Mucosa of descending colon (tissue), 3 donors: ENCODE results near the gene CTDSPL2. TPM values are rescaled to one million over a fixed set of nuclear protein-coding genes. Genes with fewer than 3 reads are reported as not detected.

Experiments used
- ATAC-seq: fragments of 200-7000 bp; cut with Tn5 transposase; one replicate; pipeline ENCODE4 v1.9.1; 2020; ENCODE audit warnings: mild to moderate bottlenecking, moderate library complexity
- DNase-seq, 3 donors: peaks; one replicate each; pipeline ENCODE4 v3.0.0-alpha.2; 2020
- H3K36me3 ChIP-seq: fragments of 200-600 bp; one replicate; pipeline ENCODE4 v1.8.0; 2021; ENCODE audit warnings: low read depth, mild to moderate bottlenecking
- H3K4me1 ChIP-seq: fragments of 200-600 bp; one replicate; pipeline ENCODE4 v1.8.0; 2021; ENCODE audit warnings: low read depth, mild to moderate bottlenecking
- H3K4me3 ChIP-seq: fragments of 200-600 bp; one replicate; pipeline ENCODE4 v1.8.0; 2021; ENCODE audit warnings: mild to moderate bottlenecking
- H3K9me3 ChIP-seq: fragments of 200-600 bp; one replicate; pipeline ENCODE4 v1.8.0; 2021; ENCODE audit warnings: mild to moderate bottlenecking
- CTCF ChIP-seq: fragments of 200-600 bp; IDR thresholded peaks from one replicate; pipeline ENCODE4 v1.8.0; 2022; ENCODE audit warnings: antibody characterized with exemption, mild to moderate bottlenecking
- intact Hi-C, 2 donors: fragments of 100-400 bp; cut with DNase I in 1 of 2; cut with micrococcal nuclease in 1 of 2; formaldehyde crosslinking; loops; one replicate each; pipeline versions ENCODE4 v1.11.0 to v1.11.1; 2022; cut with DNase I, micrococcal nuclease
- total RNA-seq, 3 donors: library from RNA; stranded (reverse); fragmentation: NEBNext Ultra II Directional in 2 of 3; extraction: Animal tissue kit (Norgen Biotek cat#: 25700) in 2 of 3; gene quantifications; one replicate each; pipeline versions ENCODE4 v1.2.1 to v1.2.4, GENCODE V29; 2021 to 2023
- donor health status: DM: no; HTN: no; CAD: no; lungs with moderate emphysema.
- donor health status: DM: no; HTN: no; CAD: no.
- donor health status: DM: no; HTN: yes; CAD: no.

Gene CTDSPL2
- total RNA-seq, 3 donors from 2014 or later = 30.8 to 44.0 (median 35.0) TPM

GRCh38 chr15:44397869-44398268, 29.6 kb upstream of the CTDSPL2 start:
- TF ChIP-seq CTCF = no peak
- intact Hi-C loops = no loop called here
- H3K9me3 ChIP-seq = no peaks in the 10 kb centered on the region
- H3K36me3 ChIP-seq = no peaks in the 10 kb centered on the region
- ATAC-seq = no peak
- DNase-seq = no peak
- H3K4me1 ChIP-seq = no peaks in the 10 kb centered on the region
- H3K4me3 ChIP-seq = no peak overlapping the region

- DNase-seq (no peak), ATAC-seq (no peak)
- no peaks in the 10 kb centered on the region for H3K4me1 ChIP-seq
- intact Hi-C loops = no loop called here
- no peak for TF ChIP-seq CTCF
- no peaks in the 10 kb centered on the region for H3K36me3 ChIP-seq
- H3K4me3 ChIP-seq = no peak overlapping the region
- no peaks in the 10 kb centered on the region for H3K9me3 ChIP-seq
These were observed 13.4 kb upstream of the CTDSPL2 start for GRCh38 chr15:44414001-44414400.

- DNase-seq = peak in 1 of 3 donors; percentile 10
- TF ChIP-seq CTCF = no peak
- Histone ChIP-seq H3K9me3 (no peaks in the 10 kb centered on the region), H3K36me3 (no peaks in the 10 kb centered on the region), H3K4me1 (peaks cover 13% of the 10 kb centered on the region), H3K4me3 (peak overlapping the region; percentile 54)
- ATAC-seq = peak; percentile 61
- intact Hi-C loops = no loop called here
These were observed 611 bp downstream of the CTDSPL2 start for GRCh38 chr15:44427756-44428724.

- DNase-seq (no peak), ATAC-seq (no peak)
- no peaks in the 10 kb centered on the region for H3K36me3 ChIP-seq
- intact Hi-C loops = no loop called here
- no peaks in the 10 kb centered on the region for H3K9me3 ChIP-seq
- TF ChIP-seq CTCF = no peak
- peaks cover 13% of the 10 kb centered on the region for H3K4me1 ChIP-seq
- no peak overlapping the region for H3K4me3 ChIP-seq
These were observed 8.7 kb downstream of the CTDSPL2 start for GRCh38 chr15:44435893-44436667.

- DNase-seq = no peak
- no peak for TF ChIP-seq CTCF
- Histone ChIP-seq H3K9me3 (no peaks in the 10 kb centered on the region), H3K36me3 (no peaks in the 10 kb centered on the region), H3K4me3 (no peak overlapping the region), H3K4me1 (peaks cover 13% of the 10 kb centered on the region)
- no peak for ATAC-seq
- intact Hi-C loops = no loop called here
These were observed 11.0 kb downstream of the CTDSPL2 start for GRCh38 chr15:44438402-44438801.
